Loucy (cell line): ENCODE measurements around the gene VSIG1.

ENCODE experiments used
- H2AFZ ChIP-seq: fragments of 200-600 bp; sonication (generic); 2 replicates; pipeline ENCODE4 v1.6.0; 2016; ENCODE audit warnings: antibody characterized with exemption, mild to moderate bottlenecking, low read length, moderate library complexity
- H3F3A ChIP-seq: fragments of 200-600 bp; 2 replicates; pipeline ENCODE4 v1.6.0; 2016; ENCODE audit warnings: antibody characterized with exemption, low read depth, mild to moderate bottlenecking
- H3K27me3 ChIP-seq: fragments of 200-600 bp; sonication (generic); 2 replicates; pipeline ENCODE4 v1.6.1; 2014; ENCODE audit warnings: low read length, mild to moderate bottlenecking; ENCODE audit not compliant: insufficient read depth, poor library complexity, severe bottlenecking
- H3K36me3 ChIP-seq: fragments of 200-600 bp; sonication (generic); 2 replicates; pipeline ENCODE4 v1.6.1; 2016; ENCODE audit warnings: low read length; ENCODE audit not compliant: insufficient read depth
- H3K4me1 ChIP-seq: fragments of 200-600 bp; sonication (generic); 2 replicates; pipeline ENCODE4 v1.5.1; 2014; ENCODE audit warnings: low read length, mild to moderate bottlenecking; ENCODE audit not compliant: insufficient read depth, poor library complexity, severe bottlenecking
- H3K4me2 ChIP-seq: fragments of 200-600 bp; sonication (generic); 2 replicates; pipeline ENCODE4 v1.6.0; 2014; ENCODE audit warnings: antibody characterized with exemption, low read length, low read depth, mild to moderate bottlenecking; ENCODE audit not compliant: poor library complexity, severe bottlenecking
- H3K4me3 ChIP-seq: fragments of 200-600 bp; sonication (generic); 2 replicates; pipeline ENCODE4 v1.5.1; 2014; ENCODE audit warnings: low read length, mild to moderate bottlenecking, mixed read lengths; ENCODE audit not compliant: poor library complexity, severe bottlenecking
- H3K79me2 ChIP-seq: fragments of 200-600 bp; sonication (generic); 2 replicates; pipeline ENCODE4 v1.6.1; 2014; ENCODE audit warnings: low read length; ENCODE audit not compliant: insufficient read depth
- H3K9ac ChIP-seq: fragments of 200-600 bp; sonication (generic); 2 replicates; pipeline ENCODE4 v1.6.0; 2014; ENCODE audit warnings: mild to moderate bottlenecking, low read depth, low read length, moderate library complexity; ENCODE audit not compliant: poor library complexity, severe bottlenecking
- H3K9me2 ChIP-seq: fragments of 200-600 bp; sonication (generic); replicated peaks from 2 replicates; pipeline ENCODE4 v1.6.1; 2016; ENCODE audit warnings: low read depth, low read length, mixed read lengths
- H3K9me3 ChIP-seq: fragments of 200-600 bp; sonication (generic); 2 replicates; pipeline ENCODE4 v1.6.1; 2014; ENCODE audit warnings: mild to moderate bottlenecking, antibody characterized with exemption, low read length, low read depth; ENCODE audit not compliant: insufficient read depth
- H4K20me1 ChIP-seq: fragments of 200-600 bp; sonication (generic); 2 replicates; pipeline ENCODE4 v1.6.0; 2014; ENCODE audit warnings: antibody characterized with exemption, low read length, mild to moderate bottlenecking; ENCODE audit not compliant: insufficient read depth, poor library complexity, severe bottlenecking
- EZH2phosphoT487 ChIP-seq: fragments of 200-600 bp; IDR thresholded peaks from 2 replicates; pipeline ENCODE4 v1.6.1; 2018; ENCODE audit warnings: antibody characterized with exemption, mild to moderate bottlenecking, moderate library complexity, borderline replicate concordance
- TF ChIP-seq, protein P1 (sequence below): fragments of 200-600 bp; sonication (generic); conservative IDR thresholded peaks from 2 replicates; pipeline ENCODE4 v1.5.1; 2014; ENCODE audit warnings: mild to moderate bottlenecking, antibody characterized with exemption, low read length

The VSIG1 gene

DNA sequence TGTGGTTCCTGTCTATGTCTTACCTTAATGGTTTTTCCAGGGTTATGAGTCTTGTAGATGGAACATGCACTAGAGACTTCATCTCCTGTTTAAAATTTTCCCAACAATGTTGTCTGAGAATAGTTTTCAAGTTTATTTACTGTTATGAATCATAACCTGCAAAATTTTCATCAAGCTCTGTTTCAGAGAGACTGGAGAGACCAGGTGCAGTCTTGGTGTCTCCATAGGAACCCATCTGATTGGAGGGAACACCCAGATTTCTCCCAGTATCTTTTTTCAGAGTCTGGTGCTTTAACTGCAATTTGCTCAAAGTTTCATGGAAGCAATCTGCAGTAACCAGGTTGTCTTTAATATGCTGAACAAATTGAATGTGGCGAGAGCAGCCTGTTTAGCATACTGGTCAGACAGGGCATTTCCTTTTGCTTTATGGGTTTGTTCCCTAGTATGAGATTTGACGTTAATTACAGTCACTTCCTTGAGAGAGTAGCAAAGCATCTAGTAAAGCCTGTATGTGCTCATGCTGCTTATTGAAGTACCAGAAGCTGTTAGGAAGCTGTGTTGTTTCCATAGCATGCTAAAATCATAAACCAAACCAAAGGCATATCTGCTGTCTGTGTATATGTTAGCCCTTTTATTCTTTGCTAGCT, 18.8 kb upstream of the VSIG1 start:
- peaks cover 29% of the 10 kb centered on the region for H3K4me1 ChIP-seq
- peak overlapping the region; percentile 63 for H3K4me2 ChIP-seq
- no peaks in the 10 kb centered on the region for H4K20me1 ChIP-seq
- no peaks in the 10 kb centered on the region for H3F3A ChIP-seq
- H3K79me2 ChIP-seq: no peaks in the 10 kb centered on the region
- no peaks in the 10 kb centered on the region for H3K9me3 ChIP-seq
- H3K9me2 ChIP-seq: no peaks in the 10 kb centered on the region
- H3K4me3 ChIP-seq: no peak overlapping the region
- peak overlapping the region; percentile 54 for H2AFZ ChIP-seq
- no peaks in the 10 kb centered on the region for H3K36me3 ChIP-seq
- no peaks in the 10 kb centered on the region for H3K27me3 ChIP-seq
- H3K9ac ChIP-seq: no peak overlapping the region
- TF ChIP-seq EZH2phosphoT487: no peak
- TF ChIP-seq, protein P1, sequence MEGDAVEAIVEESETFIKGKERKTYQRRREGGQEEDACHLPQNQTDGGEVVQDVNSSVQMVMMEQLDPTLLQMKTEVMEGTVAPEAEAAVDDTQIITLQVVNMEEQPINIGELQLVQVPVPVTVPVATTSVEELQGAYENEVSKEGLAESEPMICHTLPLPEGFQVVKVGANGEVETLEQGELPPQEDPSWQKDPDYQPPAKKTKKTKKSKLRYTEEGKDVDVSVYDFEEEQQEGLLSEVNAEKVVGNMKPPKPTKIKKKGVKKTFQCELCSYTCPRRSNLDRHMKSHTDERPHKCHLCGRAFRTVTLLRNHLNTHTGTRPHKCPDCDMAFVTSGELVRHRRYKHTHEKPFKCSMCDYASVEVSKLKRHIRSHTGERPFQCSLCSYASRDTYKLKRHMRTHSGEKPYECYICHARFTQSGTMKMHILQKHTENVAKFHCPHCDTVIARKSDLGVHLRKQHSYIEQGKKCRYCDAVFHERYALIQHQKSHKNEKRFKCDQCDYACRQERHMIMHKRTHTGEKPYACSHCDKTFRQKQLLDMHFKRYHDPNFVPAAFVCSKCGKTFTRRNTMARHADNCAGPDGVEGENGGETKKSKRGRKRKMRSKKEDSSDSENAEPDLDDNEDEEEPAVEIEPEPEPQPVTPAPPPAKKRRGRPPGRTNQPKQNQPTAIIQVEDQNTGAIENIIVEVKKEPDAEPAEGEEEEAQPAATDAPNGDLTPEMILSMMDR: no peak

DNA sequence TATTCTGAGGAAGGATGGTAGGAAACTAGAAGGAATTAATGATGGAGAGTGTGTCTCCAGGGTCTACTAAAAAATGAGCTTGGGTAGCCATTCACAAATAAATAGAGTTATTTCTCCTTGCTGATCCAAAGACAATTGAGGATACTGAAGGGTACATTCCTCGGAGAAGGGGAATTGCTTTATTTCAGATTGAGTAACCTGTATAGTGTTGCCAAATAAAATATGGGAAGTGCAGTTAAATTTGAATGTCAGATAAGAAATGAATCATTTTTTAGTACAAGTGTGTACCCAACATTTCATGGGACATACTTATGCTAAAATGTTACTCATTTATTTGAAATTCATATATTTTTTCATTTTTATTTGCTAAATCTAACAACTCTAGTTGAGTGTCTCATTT, 16.0 kb upstream of the VSIG1 start:
- peaks cover 22% of the 10 kb centered on the region for H3K4me1 ChIP-seq
- H3K9me3 ChIP-seq: no peaks in the 10 kb centered on the region
- H2AFZ ChIP-seq: no peak overlapping the region
- TF ChIP-seq, protein P1: no peak
- TF ChIP-seq EZH2phosphoT487: no peak
- H3F3A ChIP-seq: no peaks in the 10 kb centered on the region
- H3K36me3 ChIP-seq: no peaks in the 10 kb centered on the region
- H3K4me2 ChIP-seq: no peak overlapping the region
- H3K9me2 ChIP-seq: no peaks in the 10 kb centered on the region
- no peak overlapping the region for H3K4me3 ChIP-seq
- no peaks in the 10 kb centered on the region for H3K79me2 ChIP-seq
- no peaks in the 10 kb centered on the region for H3K27me3 ChIP-seq
- no peak overlapping the region for H3K9ac ChIP-seq
- no peaks in the 10 kb centered on the region for H4K20me1 ChIP-seq

DNA sequence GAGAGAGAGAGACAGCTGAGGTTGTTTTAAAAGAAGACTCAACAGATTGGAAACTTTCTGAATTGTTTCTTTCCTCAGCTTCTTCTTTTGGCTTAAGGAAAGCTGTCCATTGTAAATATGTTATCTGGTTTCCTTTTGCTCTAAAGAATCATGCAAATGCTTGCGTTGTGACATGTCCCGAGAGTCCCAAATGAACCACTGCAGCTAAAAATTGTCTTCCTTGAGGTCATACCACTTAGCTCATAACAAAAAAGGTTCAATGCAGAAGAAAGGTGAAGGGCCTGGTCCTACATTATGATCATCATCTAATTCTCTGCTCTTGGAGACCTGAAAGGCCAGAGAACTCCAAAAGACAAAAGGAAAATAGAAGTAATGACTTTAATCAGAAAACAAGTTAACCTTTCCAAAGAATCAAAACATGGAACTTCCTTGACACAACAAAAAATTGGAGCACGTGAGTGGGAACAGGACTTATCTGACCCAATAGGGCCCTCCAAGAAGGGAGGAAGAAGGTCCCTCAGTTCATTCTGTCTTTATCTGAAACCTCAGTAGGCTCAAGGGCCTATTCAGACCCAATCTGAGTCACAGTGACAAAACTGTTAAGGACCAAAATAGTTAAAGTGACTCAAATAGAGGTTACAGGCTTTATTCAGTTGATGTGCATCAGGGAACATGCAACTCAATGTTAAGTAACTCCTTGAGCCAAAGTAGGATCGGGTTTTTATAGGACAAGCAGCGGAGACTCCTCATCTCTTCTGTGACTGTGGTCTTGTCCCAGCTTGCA, 14.7 kb upstream of the VSIG1 start:
- H3K27me3 ChIP-seq: no peaks in the 10 kb centered on the region
- H3K4me3 ChIP-seq: no peak overlapping the region
- no peak for TF ChIP-seq EZH2phosphoT487
- TF ChIP-seq, protein P1: no peak
- H3K9ac ChIP-seq: no peak overlapping the region
- no peaks in the 10 kb centered on the region for H4K20me1 ChIP-seq
- no peaks in the 10 kb centered on the region for H3K9me3 ChIP-seq
- H3K4me1 ChIP-seq: peaks cover 15% of the 10 kb centered on the region
- no peak overlapping the region for H2AFZ ChIP-seq
- no peaks in the 10 kb centered on the region for H3F3A ChIP-seq
- H3K79me2 ChIP-seq: no peaks in the 10 kb centered on the region
- H3K36me3 ChIP-seq: no peaks in the 10 kb centered on the region
- H3K9me2 ChIP-seq: no peaks in the 10 kb centered on the region
- no peak overlapping the region for H3K4me2 ChIP-seq
